PC-9 (cell line): ENCODE results near the gene SLC6A6. TPM values are rescaled to one million over a fixed set of nuclear protein-coding genes. Genes with fewer than 3 reads are reported as not detected.

Experiments used
- BruUV-seq: library from RNA; stranded (reverse); fragments of 400-500 nt; replicated peaks from 2 replicates; lab custom pipeline; 2021; lab: Mats Ljungman, UMichigan
- CTCF ChIA-PET: fragments of 300-600 bp; sonication (Branson Sonifier 250); formaldehyde crosslinking; loops from one replicate; lab custom pipeline; 2022; ENCODE audit warnings: antibody characterized with exemption; lab: Charles Lee
- POLR2A ChIA-PET: fragments of 300-600 bp; sonication (Branson Sonifier 250); formaldehyde crosslinking; loops from one replicate; lab custom pipeline; 2022; ENCODE audit warnings: antibody characterized with exemption; ENCODE audit not compliant: unreplicated experiment; lab: Charles Lee
- DNase-seq, 2 experiments: peaks; one replicate each; pipeline versions ENCODE4 v3.0.0 to v3.0.0-alpha.2; 2015 to 2022; ENCODE audit warnings: mixed read lengths in 1 of 2
- H2AFZ ChIP-seq: fragments of 200-600 bp; sonication (generic); 2 replicates; pipeline ENCODE4 v1.8.1; 2017; ENCODE audit warnings: antibody characterized with exemption
- H3F3A ChIP-seq: fragments of 200-600 bp; sonication (generic); 2 replicates; pipeline ENCODE4 v1.8.1; 2017; ENCODE audit warnings: antibody characterized with exemption, mild to moderate bottlenecking, low read depth; ENCODE audit not compliant: insufficient read depth
- H3K27ac ChIP-seq: fragments of 200-600 bp; sonication (generic); 2 replicates; pipeline ENCODE4 v1.6.1; 2016; ENCODE audit warnings: mixed run types
- H3K27me3 ChIP-seq: fragments of 200-600 bp; sonication (generic); 2 replicates; pipeline ENCODE4 v1.6.1; 2016; ENCODE audit warnings: low read depth, mixed run types; ENCODE audit not compliant: insufficient read depth
- H3K36me3 ChIP-seq: fragments of 200-600 bp; sonication (generic); 2 replicates; pipeline ENCODE4 v1.6.1; 2016; ENCODE audit warnings: low read depth, mixed run types
- H3K4me1 ChIP-seq: fragments of 200-600 bp; sonication (generic); replicated peaks from 2 replicates; pipeline ENCODE4 v1.6.1; 2016; ENCODE audit warnings: mixed run types; ENCODE audit not compliant: insufficient read depth
- H3K4me2 ChIP-seq: fragments of 200-600 bp; sonication (generic); 2 replicates; pipeline ENCODE4 v1.6.1; 2017; ENCODE audit warnings: mixed run types
- H3K4me3 ChIP-seq: fragments of 200-600 bp; sonication (generic); 2 replicates; pipeline ENCODE4 v1.6.1; 2016; ENCODE audit warnings: mixed run types
- H3K79me2 ChIP-seq: fragments of 200-600 bp; sonication (generic); 2 replicates; pipeline ENCODE4 v1.6.1; 2017; ENCODE audit warnings: low read depth, mixed run types
- H3K9me2 ChIP-seq: fragments of 200-600 bp; sonication (generic); 2 replicates; pipeline ENCODE4 v1.8.1; 2017; ENCODE audit warnings: mild to moderate bottlenecking; ENCODE audit not compliant: insufficient read depth
- H3K9me3 ChIP-seq: fragments of 200-600 bp; sonication (generic); 2 replicates; pipeline ENCODE4 v1.8.1; 2016; ENCODE audit warnings: low read depth; ENCODE audit not compliant: insufficient read depth
- H4K20me1 ChIP-seq: fragments of 200-600 bp; sonication (generic); 2 replicates; pipeline ENCODE4 v1.8.1; 2017; ENCODE audit not compliant: insufficient read depth
- EZH2 ChIP-seq: fragments of 200-600 bp; sonication (generic); IDR thresholded peaks from 2 replicates; pipeline ENCODE4 v1.8.0; 2017; ENCODE audit warnings: antibody characterized with exemption, low read depth
- intact Hi-C: fragments of 100-400 bp; cut with micrococcal nuclease; formaldehyde crosslinking; loops from one replicate; pipeline ENCODE4 v1.10.0; 2022; ENCODE audit not compliant: unreplicated experiment
- total RNA-seq: library from RNA; stranded (reverse); gene quantifications from 2 replicates; pipeline ENCODE4 v1.2.3, GENCODE V29; 2021
- TF ChIP-seq, protein P1 (sequence below): fragments of 200-600 bp; sonication (generic); conservative IDR thresholded peaks from 2 replicates; pipeline ENCODE4 v1.6.1; 2017; ENCODE audit warnings: mixed run types, antibody characterized with exemption, mild to moderate bottlenecking, moderate library complexity

SLC6A6 gene
- total RNA-seq, 1 experiment from 2014 or later: 122 TPM

DNA sequence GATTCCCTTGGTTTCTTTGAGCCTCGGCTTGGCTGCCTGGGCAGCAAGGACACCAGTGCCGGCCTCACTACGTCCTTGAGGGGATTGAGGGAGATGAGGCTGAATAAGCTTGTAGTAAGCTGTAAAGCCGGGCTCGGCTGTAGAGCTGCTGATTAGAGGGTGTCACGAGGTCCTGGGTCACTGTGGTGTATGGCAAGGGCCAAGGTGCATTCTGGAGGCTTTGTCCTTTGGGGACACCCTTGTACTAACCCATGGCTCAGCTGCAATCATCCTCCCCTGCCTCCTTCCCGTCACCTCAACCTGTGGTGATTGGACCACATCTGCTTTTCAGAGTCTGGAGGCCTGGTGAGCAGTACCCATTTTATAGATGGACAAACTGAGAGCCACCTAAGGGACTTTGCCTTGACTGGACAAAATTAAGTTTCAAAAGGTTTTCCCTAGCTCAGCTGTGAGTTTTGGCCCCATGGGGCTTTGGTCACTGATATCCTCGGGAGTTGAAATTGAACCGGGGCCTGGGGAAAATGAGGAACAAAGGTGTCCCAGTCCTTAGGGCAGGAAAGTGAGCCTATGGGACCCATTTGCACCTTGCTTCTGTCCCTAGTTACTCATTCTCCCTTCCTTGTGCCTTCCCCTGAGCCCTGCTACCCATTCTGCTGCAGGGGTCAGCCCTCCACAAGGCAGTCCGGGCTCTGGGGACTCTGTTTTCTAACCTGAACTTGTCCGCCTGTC, 2.4 kb downstream of the SLC6A6 start:
- intact Hi-C loops: loop anchor here (1.0 to 10.0 kb wide), 6 partner anchors 48 to 387 kb away; no protein-coding TSS in a partner anchor
- peaks cover 71% of the 10 kb centered on the region for H3K79me2 ChIP-seq

DNA sequence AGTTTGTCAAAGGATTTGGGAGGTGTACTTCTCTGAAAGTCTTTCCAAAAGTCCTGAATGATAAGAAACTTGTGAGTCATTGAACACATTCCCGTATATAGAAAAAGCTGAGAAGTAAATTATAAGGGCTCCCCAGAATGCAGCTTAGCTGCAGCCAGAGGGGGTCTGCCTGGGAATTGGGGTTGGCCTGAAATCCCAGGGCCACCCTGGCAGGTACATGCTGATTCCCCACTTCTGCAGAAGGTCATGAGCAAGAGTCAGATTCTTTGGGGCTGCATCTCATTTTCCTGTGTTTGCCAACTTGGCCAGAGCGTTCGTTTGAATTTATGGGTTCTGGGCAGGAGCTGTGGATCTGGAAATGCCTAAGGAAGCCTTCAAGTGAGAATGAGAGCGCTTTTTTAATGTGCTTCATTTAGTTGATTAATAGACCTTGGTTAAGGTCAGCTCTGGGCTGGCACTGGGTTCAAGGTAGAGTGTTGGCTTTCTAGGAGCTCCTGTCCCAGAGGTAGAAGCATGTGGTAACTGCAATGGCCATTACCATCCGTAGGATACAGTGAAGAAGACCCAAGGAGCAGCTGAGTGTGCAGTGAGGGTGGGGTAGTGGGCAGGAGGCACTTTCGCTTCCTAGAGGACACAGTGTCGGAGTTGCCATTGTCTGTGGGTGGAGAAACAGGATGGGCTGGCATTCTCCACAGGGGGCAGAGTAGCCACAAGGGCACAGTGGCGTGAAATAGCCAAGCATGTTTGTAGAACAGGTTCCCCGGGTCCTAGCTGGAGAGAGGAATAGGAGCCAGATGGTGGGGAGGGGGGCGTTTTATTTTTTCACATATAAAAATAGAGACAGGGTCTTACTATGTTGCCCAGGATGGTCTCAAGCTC, 3.2 kb downstream of the SLC6A6 start:
- peak overlapping the region; percentile 99 for H3K27ac ChIP-seq
- POLR2A ChIA-PET: interaction anchor here (0.6 to 0.7 kb wide), 2 partner anchors 20 to 131 kb away, joined by 3 to 13 read pairs; no protein-coding TSS in a partner anchor
- DNase-seq: peak; percentile 79 to 88
- H3K4me1 ChIP-seq: peaks cover 71% of the 10 kb centered on the region
- intact Hi-C loops: loop anchor here (1.0 to 10.0 kb wide), 5 partner anchors 47 to 388 kb away; no protein-coding TSS in a partner anchor
- H3K4me2 ChIP-seq: peak overlapping the region; percentile 88
- no peak overlapping the region for H2AFZ ChIP-seq
- peaks cover 76% of the 10 kb centered on the region for H3K79me2 ChIP-seq
- 0 out of 2 replicates have a peak, but pooled peaks cover 12% of the 10 kb centered on the region for H3K36me3 ChIP-seq
- TF ChIP-seq, protein P1, sequence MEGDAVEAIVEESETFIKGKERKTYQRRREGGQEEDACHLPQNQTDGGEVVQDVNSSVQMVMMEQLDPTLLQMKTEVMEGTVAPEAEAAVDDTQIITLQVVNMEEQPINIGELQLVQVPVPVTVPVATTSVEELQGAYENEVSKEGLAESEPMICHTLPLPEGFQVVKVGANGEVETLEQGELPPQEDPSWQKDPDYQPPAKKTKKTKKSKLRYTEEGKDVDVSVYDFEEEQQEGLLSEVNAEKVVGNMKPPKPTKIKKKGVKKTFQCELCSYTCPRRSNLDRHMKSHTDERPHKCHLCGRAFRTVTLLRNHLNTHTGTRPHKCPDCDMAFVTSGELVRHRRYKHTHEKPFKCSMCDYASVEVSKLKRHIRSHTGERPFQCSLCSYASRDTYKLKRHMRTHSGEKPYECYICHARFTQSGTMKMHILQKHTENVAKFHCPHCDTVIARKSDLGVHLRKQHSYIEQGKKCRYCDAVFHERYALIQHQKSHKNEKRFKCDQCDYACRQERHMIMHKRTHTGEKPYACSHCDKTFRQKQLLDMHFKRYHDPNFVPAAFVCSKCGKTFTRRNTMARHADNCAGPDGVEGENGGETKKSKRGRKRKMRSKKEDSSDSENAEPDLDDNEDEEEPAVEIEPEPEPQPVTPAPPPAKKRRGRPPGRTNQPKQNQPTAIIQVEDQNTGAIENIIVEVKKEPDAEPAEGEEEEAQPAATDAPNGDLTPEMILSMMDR: peak; percentile 52; the same call in 1 of the 2 replicates
- TF ChIP-seq EZH2: no peak
- H3K9me3 ChIP-seq: no peaks in the 10 kb centered on the region
- H3F3A ChIP-seq: peaks cover 44% of the 10 kb centered on the region
- no peaks in the 10 kb centered on the region for H3K9me2 ChIP-seq
- H4K20me1 ChIP-seq: peaks cover 12% of the 10 kb centered on the region; the same call in 1 of the 2 replicates
- peak overlapping the region; percentile 88 for H3K4me3 ChIP-seq
- CTCF ChIA-PET: interaction anchor here (0.6 to 2.1 kb wide), 3 partner anchors 26 to 202 kb away, joined by 3 to 8 read pairs (median 4); no protein-coding TSS in a partner anchor
- no peaks in the 10 kb centered on the region for H3K27me3 ChIP-seq
- no TSS peak for BruUV-seq

More for the DNA sequence above, 2.4 kb downstream of the SLC6A6 start:
- ChIA-PET POLR2A (no interaction called here), CTCF (interaction anchor here (2.1 kb wide), 1 partner anchor 201 kb away, joined by 8 read pairs; no protein-coding TSS in a partner anchor)
- Histone ChIP-seq H3K4me2 (peak overlapping the region; percentile 88), H3K27me3 (no peaks in the 10 kb centered on the region), H3K27ac (peak overlapping the region; percentile 99), H4K20me1 (peaks cover 12% of the 10 kb centered on the region; the same call in 1 of the 2 replicates), H3K4me1 (peaks cover 63% of the 10 kb centered on the region), H3F3A (peaks cover 40% of the 10 kb centered on the region), H2AFZ (no peak overlapping the region), H3K9me2 (no peaks in the 10 kb centered on the region), H3K4me3 (peak overlapping the region; percentile 88), H3K36me3 (0 out of 2 replicates have a peak, but pooled peaks cover 12% of the 10 kb centered on the region), H3K9me3 (no peaks in the 10 kb centered on the region)
- TF ChIP-seq, protein P1: no peak
- no peak for TF ChIP-seq EZH2
- BruUV-seq: no TSS peak
- DNase-seq: no peak

DNA sequence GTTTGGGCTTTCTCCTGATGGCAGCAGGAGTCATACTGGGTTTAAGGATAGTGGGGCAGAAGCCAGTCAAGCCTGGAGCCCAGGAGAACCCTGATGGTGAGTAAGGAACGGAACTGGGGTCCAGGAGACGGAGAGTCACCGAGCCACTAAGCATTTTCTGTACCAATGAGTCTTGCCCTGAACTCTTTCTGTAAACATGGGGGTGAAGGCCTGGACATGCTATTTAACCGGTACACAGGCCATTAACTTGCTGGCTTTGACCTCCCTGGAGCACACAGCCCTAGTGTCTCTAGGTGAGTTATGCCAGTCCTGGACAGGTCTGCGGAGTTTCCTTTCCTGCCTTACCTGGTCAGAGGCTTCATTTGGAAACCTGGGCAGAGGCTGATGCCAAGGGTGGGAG, 3.9 kb downstream of the SLC6A6 start:
- H3K4me2 ChIP-seq: peak overlapping the region; percentile 88
- ChIA-PET CTCF (interaction anchor here (1.0 kb wide), 1 partner anchor 25 kb away, joined by 4 read pairs; no protein-coding TSS in a partner anchor), POLR2A (interaction anchor here (0.6 to 0.7 kb wide), 2 partner anchors 19 to 132 kb away, joined by 3 to 13 read pairs; no protein-coding TSS in a partner anchor)
- H3K9me3 ChIP-seq: no peaks in the 10 kb centered on the region
- peaks cover 78% of the 10 kb centered on the region for H3K79me2 ChIP-seq
- peak overlapping the region; percentile 99 for H3K27ac ChIP-seq
- H4K20me1 ChIP-seq: peaks cover 12% of the 10 kb centered on the region; the same call in 1 of the 2 replicates
- no TSS peak for BruUV-seq
- peaks cover 12% of the 10 kb centered on the region; the same call in 1 of the 2 replicates for H3K36me3 ChIP-seq
- intact Hi-C loops: loop anchor here (5.0 to 10.0 kb wide), 3 partner anchors 46 to 389 kb away; no protein-coding TSS in a partner anchor
- peaks cover 50% of the 10 kb centered on the region for H3F3A ChIP-seq
- H2AFZ ChIP-seq: no peak overlapping the region
- H3K9me2 ChIP-seq: no peaks in the 10 kb centered on the region
- TF ChIP-seq, protein P1: no peak
- no peak for TF ChIP-seq EZH2
- H3K4me1 ChIP-seq: peaks cover 77% of the 10 kb centered on the region
- H3K4me3 ChIP-seq: peak overlapping the region; percentile 88; the same call in 1 of the 2 replicates
- no peaks in the 10 kb centered on the region for H3K27me3 ChIP-seq
- DNase-seq: no peak
